HG03103 (cell line): ENCODE results near the gene FOXA2.
"Not testable (repeated sequence)": the region's sequence is repeated elsewhere in the genome, so short reads cannot be mapped to it uniquely, and the experiment has no call there.

ENCODE experiments used
- ATAC-seq: cut with Tn5 transposase; IDR thresholded peaks from one replicate; pipeline ENCODE4 v1.9.1; 2021; ENCODE audit warnings: low read depth; ENCODE audit not compliant: unreplicated experiment

Gene FOXA2

DNA sequence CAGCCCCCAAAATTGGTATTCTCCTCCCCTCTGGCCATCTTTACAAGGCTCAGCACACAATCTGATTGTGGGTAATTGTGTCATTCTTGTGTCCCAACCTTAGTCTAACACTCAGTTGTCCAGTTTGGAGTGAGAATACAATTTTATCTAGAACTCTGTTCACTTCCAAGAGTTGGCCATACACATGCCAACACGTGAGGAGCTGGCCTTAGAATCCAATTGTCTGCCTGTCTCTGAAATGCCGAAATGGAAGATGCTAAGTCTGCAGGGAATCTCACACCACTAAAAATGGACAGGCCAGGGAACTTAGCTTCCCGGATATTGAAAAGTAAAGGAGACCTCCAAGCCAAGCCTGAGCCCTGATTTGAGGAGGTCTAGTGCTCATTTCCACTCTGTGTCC lies 12.3 kb downstream of the FOXA2 start:
- ATAC-seq, result no peak

GRCh38 chr20:22569353-22569752 lies 15.0 kb downstream of the FOXA2 start:
- ATAC-seq, result no peak

DNA sequence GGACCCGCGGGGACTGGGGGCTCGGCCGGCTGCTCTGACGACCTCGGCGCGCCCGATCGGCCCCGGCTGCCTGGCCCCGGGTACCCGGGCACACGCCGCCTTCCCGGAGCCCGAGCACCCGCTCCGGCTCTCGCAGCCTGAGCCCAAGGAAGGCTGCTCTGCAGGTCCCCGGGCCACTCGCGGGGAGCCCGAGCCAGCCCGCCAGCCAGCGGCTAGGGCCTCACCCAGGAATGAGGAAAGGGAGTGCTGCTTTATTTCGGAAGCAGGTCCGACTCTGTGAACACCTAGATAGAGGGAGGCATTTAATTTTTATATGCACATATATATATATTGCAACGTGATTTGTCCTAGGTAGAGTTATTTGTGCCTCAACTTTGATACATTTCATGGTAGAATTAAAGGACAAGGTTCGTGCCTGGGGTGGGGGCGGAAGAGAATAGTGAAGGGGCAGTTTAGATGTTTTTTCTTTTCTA lies 15.5 kb downstream of the FOXA2 start:
- no peak for ATAC-seq

DNA sequence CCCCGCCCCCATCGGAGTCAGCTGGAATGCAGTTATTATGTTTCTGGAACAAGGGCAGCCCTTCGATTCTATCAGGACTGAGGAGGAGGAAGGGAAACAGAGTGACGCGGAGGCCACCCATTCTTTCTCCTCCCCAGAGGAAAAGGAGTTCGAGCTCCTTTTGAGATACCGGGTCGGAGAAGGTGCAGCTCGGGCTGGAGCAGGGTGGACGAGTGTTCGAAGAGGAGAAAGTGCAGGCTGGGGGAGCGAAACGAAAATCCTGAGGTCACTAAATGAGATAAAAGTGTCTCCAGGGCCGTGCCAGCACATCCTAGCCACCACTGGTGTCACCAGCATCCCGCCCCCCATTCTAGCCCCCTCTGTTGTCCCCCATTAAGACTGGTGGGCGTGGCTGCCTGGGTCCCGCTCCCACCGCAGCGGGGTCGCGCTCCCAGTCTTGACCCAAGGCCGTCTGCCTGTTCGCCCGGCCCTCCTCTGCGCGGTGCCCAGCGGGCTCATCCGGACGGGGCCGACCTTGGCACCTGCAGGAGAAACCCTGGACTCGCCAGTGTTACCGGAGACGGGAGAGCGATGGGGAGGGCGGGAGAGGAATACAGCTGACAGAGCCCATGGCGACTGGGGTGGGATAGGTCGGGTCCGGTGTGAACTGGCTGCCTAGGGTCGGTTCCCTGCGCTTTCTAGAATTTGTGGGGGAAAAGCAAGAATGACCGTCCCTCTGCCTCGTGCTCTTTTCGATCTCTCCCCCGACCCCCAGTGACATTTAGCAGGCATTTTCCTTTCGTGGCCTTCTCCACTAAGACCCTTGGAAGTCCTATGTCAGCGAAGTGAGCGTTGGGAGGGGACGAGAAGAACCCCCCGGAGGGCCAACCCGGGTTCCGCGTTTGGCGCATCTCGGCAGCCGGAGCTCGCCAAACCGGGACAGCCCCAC lies 16.2 kb downstream of the FOXA2 start:
- ATAC-seq, result no peak

DNA sequence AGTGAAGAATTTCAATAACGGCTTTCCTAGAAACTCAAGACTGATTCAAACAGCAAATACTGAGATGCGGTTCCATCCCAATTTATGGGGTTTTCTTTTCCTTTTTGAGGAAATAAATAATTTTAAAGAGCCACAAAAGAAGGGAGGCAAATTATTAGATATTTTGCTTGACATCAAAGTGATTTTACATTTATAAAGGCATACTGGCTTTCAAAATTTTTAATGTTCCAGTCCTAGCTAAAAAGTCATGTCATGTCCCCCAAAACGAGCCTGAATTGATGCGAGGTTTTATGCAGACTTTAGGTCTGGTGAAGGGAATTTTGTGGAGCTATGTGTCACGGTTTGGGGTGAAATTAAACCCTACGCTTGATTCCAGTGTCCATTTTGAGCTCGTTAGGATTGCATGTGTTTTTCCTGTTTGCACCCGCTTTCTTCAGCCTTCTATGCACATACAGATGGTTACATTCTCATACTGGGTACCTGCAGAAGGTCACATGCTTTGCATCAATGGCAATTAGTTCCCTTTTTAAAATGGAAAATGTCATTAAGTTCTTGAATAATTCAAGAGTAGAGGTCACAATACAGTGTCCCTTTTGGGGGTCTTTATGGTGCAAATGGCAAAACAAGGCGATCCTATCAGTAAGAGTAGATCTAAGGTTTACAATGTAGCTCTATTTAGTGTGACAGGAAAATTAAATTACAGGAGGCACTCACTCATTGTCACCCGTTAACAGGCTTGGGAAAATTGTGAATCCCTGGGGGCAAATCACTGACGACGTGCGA lies 17.3 kb downstream of the FOXA2 start:
- no peak for ATAC-seq

DNA sequence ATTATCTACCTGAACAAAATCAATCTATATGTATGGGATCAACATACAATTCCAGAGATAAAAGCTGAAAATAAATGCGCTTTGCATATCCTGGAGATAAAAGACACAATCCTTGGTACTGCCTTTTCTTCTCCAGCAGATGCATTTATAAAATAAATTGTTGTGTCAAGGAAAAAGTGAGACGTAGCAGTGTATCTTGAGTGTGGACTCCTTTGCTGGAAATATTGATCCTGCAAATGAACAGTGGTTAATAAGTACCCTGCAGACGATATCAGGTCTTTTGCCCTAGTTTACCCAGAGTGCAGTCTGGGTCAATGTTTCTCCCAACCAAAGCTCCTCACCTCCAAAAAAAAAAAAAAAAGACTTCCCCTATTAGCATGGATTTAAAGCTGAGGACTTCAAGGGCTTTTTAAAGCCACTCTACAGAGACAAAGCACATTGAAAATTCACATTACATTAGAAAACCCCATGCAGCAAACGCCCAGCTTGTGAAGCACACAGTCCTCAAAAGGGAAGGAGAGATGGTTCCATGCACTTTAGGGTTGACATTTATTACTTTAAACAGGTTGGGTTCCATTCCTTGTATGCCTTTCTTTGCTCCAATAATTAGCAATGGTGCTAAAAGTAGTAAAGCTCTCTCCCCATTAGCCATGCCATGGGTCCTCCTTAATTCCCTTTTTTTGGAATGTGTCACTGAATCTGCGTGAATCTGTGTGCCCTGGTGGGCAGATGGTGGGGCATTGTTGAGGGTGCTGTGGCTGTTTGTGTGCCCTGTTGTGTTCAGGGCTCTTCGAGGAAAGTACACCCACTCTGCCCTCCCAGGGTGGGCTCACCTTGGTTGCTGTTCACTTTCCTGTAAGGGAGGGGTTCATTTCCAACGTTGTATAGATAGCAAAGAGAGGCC lies 21.1 kb downstream of the FOXA2 start:
- no peak for ATAC-seq

- no peak for ATAC-seq
Observed at GRCh38 chr20:22562620-22563019, 21.8 kb downstream of the FOXA2 start.

- no peak for ATAC-seq
Observed at GRCh38 chr20:22561965-22562577, 22.3 kb downstream of the FOXA2 start.

- no peak for ATAC-seq
Observed at GRCh38 chr20:22560817-22561216, 23.6 kb downstream of the FOXA2 start.

DNA sequence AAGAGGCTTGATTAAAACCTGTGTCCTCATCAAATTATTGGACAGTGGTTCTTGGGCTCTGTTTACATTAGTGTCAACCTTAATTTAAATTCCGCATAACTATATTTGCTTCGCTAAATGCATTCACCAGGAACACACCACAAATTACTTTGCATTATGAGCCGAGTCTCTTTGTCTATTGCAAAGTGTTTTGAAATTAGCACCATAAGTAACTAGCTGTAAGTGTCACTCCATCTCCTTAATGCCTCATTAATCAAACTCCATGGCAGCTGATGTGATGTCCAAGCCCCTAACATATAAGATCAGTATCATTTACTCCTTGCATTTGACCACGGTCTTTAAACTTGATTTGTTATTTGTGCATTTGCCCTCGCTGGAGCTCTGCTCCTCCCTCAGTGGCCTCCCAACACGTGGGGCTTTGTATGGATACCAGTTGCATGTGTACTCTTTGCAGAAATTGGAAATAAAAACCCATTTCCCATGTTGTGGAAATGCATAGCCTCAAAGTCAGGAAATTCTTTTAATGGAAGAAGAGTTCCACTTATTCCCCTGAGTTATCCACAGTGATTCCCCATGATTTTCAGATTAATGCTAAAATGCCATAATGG lies 24.6 kb downstream of the FOXA2 start:
- ATAC-seq, result no peak

DNA sequence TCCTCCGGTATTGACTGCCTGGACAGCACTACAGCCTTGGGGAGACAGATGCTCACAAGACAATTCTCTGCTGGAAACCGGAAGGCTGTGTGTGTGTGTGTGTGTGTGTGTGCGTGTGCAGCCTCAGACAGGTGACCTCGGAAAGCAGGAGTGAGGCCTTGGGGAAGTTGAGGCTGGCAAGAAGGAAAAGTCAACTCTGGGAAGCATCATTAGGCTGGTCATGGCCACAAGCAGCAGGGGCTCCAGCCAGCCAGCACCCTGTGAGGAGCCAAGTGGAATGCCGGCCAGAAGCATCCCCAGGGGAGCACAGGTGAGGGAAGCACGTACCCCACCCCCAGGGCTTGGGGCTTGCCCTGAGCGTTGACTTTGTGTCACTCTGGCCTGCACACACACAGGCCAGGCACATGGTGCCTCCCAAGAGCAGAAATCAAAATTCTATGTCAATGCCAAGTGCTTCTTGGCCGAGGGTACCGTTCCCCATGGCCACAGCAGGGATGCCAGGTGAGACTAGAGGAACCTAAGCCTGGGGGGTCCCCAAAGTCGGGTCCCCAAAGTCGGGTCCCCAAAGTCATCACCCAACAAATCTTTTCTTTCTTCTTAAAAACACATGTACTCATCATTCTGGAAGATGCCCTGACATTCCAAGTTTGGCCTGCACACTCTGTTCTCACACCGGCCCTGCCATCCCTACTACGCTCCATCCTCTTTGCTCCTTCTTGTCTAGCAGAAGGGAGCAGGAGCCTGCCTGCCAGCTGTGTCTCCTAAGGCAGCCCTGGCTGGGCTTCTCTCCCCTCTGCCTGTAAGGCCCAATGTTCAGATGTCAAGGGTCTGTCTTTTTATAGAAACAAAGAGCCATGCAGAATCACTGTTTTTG lies 26.7 kb downstream of the FOXA2 start:
- ATAC-seq, result no peak

- ATAC-seq, result no peak
Observed at GRCh38 chr20:22556565-22557056, 27.8 kb downstream of the FOXA2 start.

- no peak for ATAC-seq
Observed at GRCh38 chr20:22555791-22556564, 28.4 kb downstream of the FOXA2 start.

GRCh38 chr20:22554391-22554790 lies 30.0 kb downstream of the FOXA2 start:
- ATAC-seq, result no peak

DNA sequence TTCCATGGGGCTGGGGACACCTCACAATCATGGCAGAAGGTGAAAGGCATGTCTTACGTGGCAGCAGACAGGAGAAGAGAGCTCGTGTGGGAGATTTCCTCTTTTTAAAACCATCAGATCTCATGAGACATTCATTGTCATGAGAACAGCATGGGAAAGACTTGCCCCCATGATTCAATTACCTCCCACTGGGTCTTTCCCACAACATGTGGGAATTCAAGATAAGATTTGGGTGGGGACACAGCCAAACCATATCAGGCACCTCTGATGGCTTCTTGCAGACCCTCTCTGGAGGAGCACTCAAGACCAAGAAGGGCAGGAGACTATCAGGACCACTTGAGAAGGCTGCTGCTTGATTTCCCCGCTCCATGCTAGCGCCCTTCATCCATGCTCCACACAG lies 33.9 kb downstream of the FOXA2 start:
- ATAC-seq, result not testable (repeated sequence)

- no peak for ATAC-seq
Observed at GRCh38 chr20:22548040-22548439, 36.3 kb downstream of the FOXA2 start.

GRCh38 chr20:22546344-22546743 lies 38.0 kb downstream of the FOXA2 start:
- no peak for ATAC-seq

GRCh38 chr20:22545045-22545444 lies 39.3 kb downstream of the FOXA2 start:
- no peak for ATAC-seq
